ENCODE measurements around the gene EYA3. TPM values are rescaled to one million over a fixed set of nuclear protein-coding genes. Genes with fewer than 3 reads are reported as not detected.

EYA3 gene
- total RNA-seq, 1 experiment from 2014 or later, result 23.1 TPM

DNA sequence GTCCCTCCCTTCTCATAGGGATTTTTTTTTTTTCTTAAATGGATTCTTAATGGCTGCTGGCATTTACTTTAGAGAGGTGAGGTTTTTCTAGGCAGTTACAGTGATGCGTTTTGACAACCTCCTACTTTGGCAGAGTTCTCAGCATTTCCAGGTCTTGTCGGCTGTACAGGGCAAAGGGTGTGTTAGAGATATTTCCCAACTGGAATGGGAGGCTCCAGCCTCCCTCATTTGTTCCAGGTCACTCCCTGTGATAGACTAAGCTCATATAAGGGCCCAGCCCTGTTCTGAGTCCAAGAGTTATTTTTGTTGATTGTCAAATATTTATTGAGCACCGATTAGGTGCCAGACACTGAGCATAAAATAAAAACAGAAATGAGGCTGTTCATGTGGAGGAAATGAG, 136.3 kb downstream of the EYA3 start:
- Histone ChIP-seq H3K9me3 (no peaks in the 10 kb centered on the region), H3K4me3 (no peak overlapping the region), H3K27me3 (no peaks in the 10 kb centered on the region), H3K36me3 (no peaks in the 10 kb centered on the region)
- DNase-seq, result no peak

DNA sequence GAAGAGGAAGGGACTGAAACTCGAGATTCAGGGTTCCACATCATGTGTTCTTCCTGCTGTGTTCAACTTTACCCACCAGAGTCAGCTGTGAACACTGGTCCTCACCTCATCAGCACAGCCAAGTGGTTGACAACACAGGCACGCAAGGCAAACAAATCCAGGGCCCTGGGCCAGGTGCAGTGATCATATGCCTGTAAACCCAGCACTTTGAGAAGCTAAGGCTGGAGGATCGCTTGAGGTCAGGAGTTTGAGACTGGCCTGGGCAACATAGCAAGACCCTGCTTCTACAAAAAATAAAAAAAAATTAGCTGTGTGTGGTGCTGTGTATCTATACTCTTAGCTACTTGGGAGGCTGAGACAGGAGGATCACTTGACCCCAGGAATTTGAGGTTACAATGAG, 137.0 kb downstream of the EYA3 start:
- no peak for DNase-seq
- H3K27me3 ChIP-seq, result no peaks in the 10 kb centered on the region
- no peaks in the 10 kb centered on the region for H3K36me3 ChIP-seq
- H3K4me3 ChIP-seq, result no peak overlapping the region
- no peaks in the 10 kb centered on the region for H3K9me3 ChIP-seq

DNA sequence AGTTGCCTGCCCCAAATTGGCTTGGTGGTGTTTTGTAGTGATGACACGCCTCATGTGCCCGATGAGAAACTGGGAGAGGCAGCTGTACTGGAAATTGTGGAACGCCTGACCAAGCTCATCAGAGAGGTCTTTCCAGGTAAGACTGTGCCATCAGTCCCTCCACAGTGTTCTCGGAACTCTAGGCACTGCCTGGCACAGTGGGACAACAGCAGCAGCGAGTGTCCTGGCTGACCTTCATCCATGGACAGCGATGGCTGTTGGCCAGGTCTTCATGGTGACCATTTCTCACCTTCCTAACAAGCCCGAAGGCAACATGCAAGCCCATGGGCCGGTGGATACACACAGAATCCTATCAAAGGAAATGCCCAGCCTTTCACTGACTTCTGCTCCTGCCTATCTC, 139.4 kb downstream of the EYA3 start:
- Histone ChIP-seq H3K9me3 (no peaks in the 10 kb centered on the region), H3K4me3 (no peak overlapping the region), H3K27me3 (no peaks in the 10 kb centered on the region), H3K36me3 (no peaks in the 10 kb centered on the region)
- no peak for DNase-seq

DNA sequence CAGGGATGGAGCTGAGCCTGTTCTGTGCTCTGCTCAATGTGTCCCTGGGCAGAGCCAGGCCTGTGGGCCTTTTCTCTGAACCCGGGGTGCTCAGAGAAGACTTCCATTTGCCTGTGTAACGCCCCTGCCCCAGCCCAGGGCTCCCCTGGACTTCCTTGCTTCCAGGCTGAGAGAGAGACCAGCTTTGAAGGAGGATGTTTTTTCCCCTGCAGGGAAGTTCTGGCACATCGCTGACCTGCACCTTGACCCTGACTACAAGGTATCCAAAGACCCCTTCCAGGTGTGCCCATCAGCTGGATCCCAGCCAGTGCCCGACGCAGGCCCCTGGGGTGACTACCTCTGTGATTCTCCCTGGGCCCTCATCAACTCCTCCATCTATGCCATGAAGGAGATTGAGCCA, 143.4 kb downstream of the EYA3 start:
- Histone ChIP-seq H3K27me3 (no peaks in the 10 kb centered on the region), H3K4me3 (no peak overlapping the region), H3K9me3 (no peaks in the 10 kb centered on the region), H3K36me3 (no peaks in the 10 kb centered on the region)
- no peak for DNase-seq

DNA sequence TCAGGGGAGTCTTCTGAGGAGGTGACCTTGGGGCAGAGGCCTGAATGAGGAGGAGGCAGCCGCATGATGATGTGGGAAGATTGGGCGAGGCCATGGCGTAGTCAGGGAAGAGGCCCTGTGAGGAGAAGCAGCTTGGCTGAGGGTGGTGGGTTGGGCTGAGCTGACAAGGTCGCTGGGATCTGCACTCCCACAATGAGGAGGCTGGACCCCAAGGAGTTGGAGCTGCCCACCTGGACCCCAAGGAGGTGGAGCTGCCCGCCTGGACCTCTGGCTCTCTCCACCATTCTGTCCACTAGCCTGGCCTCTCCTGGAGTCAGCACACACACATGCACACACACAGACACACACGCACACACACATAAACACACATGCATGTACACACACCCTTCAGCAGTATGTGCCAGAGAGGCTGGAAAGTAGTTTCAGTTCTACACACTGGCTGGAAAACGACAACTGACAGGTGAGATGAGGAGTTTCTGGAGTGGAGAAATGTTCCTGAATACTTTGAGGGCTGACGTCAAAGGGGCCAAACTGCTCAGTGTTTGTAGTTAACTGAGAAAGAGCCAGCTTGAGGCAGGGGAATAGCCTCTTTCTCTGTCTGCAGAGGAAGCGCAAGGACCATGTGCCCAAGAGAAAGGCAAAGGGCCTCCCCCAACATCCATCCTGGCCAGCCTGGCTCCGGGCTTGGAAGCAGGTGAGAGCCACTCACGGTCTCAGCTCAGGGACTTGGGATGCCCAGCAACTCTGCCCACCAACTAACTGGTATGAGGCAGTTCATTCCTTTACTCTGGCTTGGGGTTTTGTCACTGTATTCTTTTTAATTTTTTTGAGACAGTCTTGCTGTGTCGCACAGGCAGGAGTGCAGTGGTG, 146.5 kb downstream of the EYA3 start:
- Histone ChIP-seq H3K4me3 (no peak overlapping the region), H3K27me3 (no peaks in the 10 kb centered on the region), H3K36me3 (no peaks in the 10 kb centered on the region), H3K9me3 (no peaks in the 10 kb centered on the region)
- no peak for DNase-seq

DNA sequence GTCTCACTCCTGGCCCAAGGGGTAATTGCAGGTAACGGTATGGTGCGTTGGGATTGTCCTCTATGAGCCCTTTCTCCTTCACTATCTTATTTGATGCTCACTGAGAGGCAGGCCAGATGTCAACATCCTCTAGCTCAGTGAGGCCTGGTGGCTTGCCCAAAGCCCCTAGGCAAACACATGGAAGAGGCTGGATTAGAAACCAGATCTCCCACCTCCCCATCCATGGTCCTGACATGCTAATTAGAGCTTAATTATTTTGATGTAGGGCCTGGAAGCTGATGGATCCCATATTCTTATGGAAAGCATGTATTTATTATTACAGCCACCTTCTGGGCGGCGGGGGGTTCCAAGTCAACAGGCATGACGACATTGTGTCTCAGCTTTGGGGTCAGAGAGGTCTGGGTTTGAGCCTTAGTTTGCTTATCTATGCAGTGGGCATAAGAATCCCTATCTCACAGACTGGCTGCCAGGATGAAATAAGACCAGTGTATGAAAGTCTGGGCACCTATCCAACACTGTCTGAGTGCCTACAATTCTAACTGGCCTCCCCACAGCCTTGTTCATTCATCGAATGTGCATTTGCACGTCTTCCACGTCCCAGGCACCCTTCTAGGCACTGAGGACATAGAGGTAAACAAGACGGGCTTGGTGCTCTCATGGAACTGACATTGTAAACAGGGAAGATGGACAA, 147.4 kb downstream of the EYA3 start:
- Histone ChIP-seq H3K36me3 (no peaks in the 10 kb centered on the region), H3K9me3 (no peaks in the 10 kb centered on the region), H3K4me3 (no peak overlapping the region), H3K27me3 (no peaks in the 10 kb centered on the region)
- DNase-seq, result no peak

DNA sequence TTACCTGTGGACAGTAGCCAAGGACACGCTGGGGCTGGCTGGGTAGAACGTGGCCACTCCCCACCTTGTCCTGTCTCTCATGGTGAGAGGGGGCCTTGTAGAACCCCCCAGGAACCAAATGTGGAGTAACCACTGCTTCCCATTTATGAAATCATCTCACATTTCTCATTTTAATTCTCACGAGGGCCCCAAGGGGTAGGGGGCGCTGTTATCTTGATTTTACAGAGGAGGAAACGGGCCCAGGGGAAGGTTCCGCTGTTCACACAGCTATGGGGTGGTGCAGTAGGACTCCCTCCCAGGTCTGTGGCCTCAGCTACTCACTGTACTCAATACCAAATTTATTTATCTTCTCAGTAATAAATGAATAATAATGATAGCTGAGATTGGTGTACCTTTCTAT, 148.1 kb downstream of the EYA3 start:
- Histone ChIP-seq H3K36me3 (no peaks in the 10 kb centered on the region), H3K9me3 (no peaks in the 10 kb centered on the region), H3K4me3 (no peak overlapping the region), H3K27me3 (no peaks in the 10 kb centered on the region)
- DNase-seq, result no peak

DNA sequence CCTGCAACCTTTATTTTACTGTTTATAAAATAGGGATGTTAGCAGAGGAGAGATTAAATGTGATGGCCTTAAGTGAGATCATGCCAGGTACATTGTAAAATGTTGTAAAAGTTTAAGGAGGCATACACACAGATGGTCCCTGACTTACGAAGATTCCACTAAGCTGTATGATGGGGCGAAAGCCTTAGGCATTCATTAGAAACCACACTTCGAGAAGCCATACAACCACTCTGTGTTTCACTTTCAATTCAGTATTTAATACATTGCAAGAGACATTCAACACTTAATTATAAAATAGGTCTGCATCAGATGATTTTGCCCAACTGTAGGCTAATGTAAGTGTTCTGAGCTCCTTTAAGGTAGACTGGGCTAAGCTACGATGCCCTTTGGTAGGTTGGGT, 149.9 kb downstream of the EYA3 start:
- H3K36me3 ChIP-seq, result no peaks in the 10 kb centered on the region

DNA sequence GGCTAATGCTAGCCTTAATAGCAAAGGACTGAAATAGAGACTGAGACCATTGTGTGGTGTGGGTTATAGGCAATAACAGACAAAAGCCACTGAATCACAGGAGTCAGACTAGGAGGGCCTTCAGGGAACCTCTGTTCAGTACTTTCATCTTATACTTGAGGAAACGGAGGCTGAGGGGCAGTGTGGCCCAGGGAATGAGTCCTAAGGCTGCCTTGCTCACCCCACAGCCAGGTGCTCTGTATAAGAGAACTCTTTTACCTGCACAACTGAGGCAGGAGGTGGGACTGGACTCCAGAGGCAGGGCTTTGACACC, 150.9 kb downstream of the EYA3 start:
- no peaks in the 10 kb centered on the region for H3K36me3 ChIP-seq
- DNase-seq, result no peak
- H3K9me3 ChIP-seq, result no peaks in the 10 kb centered on the region
- H3K4me3 ChIP-seq, result no peak overlapping the region
- no peaks in the 10 kb centered on the region for H3K27me3 ChIP-seq

More for the DNA sequence above, 149.9 kb downstream of the EYA3 start:
- H3K9me3 ChIP-seq, result no peaks in the 10 kb centered on the region
- no peaks in the 10 kb centered on the region for H3K27me3 ChIP-seq
- H3K4me3 ChIP-seq, result no peak overlapping the region
- DNase-seq, result no peak

DNA sequence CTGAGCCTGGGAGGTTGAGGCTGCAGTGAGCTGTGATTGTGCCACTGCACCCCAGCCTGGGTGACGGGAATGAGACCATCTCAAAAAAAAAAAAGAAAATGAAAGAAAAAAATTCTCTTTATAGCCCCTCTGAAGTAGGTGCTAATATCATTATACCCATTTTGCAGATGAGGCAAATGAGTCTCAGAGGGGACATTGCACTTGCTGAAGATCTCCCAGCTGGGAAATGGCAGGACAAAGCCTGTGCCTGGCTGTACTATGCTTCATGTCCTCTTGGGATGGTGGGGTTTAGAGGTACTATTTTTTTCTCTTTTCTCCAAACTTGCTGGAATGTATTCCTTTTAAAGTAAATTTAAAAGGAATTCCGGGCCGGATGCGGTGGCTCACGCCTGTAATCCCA, 152.0 kb downstream of the EYA3 start:
- DNase-seq, result no peak
- Histone ChIP-seq H3K4me3 (no peak overlapping the region), H3K9me3 (no peaks in the 10 kb centered on the region), H3K36me3 (no peaks in the 10 kb centered on the region), H3K27me3 (no peaks in the 10 kb centered on the region)

DNA sequence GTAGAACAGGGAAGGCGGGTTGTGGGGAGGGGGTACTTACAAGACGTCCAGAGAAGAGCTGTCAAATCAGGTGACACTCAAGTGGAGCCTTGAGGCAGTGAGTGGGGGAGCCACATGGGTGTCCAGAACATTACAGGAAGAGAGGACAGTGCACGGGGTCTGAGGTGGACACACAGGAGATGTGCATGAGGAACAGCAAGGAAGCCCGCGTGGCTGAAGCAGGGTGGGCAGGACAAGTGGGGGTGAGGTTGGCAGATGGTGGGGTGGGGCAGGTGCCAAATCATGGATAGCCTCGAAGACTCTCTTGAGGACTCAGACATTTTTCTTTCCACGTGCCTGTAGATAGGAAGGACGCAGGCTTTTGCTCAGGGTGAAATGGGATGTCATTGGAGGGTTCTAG, 152.7 kb downstream of the EYA3 start:
- Histone ChIP-seq H3K27me3 (no peaks in the 10 kb centered on the region), H3K4me3 (no peak overlapping the region), H3K9me3 (no peaks in the 10 kb centered on the region), H3K36me3 (no peaks in the 10 kb centered on the region)
- no peak for DNase-seq

DNA sequence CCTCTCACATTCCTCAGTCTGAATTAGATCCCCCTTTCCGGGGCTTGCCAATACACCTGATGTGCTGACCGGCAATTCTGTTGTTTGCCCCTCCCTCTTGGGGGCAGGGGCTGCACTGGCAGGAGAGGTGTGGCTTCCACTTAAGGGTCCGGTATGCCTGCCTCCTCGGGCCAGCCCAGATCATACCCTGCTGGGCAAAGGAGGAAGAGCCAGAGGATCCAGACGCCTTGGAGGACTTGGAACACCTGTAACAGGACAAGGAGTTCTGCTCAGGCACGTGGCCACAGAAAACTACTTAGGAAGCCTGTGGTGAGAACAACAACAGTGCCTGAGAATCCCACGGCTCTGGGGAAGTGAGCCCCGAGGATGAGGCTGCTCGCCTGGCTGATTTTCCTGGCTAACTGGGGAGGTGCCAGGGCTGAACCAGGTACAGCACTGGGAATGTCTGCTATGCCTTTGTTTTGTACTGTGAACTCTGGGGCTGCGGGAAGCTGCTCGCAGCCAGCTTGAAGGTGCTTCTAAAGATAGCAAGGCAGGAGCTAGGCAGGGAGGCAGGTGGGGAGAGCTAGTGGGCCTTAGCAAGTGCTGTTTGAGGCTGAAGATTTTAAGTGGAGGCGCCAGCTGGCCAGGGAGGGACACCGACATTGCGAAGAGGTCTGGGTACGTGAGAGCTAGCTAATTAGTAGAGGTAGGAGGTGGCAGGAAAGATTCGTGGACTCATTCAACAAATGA, 153.4 kb downstream of the EYA3 start, which contains the start of gene SMPDL3B:
TSS of gene SMPDL3B (plus strand) at position 183 of the 732 bp plus-strand sequence. CDS start at position 367, 184 bp downstream.
- H3K9me3 ChIP-seq, result no peaks in the 10 kb centered on the region
- DNase-seq, result no peak
- no peaks in the 10 kb centered on the region for H3K27me3 ChIP-seq
- no peaks in the 10 kb centered on the region for H3K36me3 ChIP-seq
- no peak within 1 kb of the TSS for H3K4me3 ChIP-seq

DNA sequence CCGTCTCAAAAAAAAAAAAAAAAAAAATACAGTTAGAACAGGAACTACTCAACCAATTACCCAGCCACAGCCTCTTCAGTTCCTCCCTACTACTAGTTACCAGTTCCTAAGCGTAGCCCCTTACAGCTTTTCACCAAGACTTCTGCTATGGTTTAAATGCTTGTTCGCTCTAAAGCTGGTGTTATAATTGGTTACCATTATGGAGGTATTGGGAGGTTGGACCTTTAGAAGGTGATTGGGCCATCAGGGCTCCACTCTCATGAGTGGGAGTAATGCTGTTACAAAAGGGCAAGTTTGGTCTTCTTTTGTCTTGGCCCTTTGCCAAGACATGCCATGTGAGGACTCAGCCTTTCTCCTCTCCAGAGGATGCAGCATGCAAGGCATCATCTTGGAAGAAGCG, 156.7 kb downstream of the EYA3 start:
- no peak for DNase-seq
- Histone ChIP-seq H3K4me3 (no peak overlapping the region), H3K9me3 (no peaks in the 10 kb centered on the region), H3K36me3 (no peaks in the 10 kb centered on the region), H3K27me3 (no peaks in the 10 kb centered on the region)

DNA sequence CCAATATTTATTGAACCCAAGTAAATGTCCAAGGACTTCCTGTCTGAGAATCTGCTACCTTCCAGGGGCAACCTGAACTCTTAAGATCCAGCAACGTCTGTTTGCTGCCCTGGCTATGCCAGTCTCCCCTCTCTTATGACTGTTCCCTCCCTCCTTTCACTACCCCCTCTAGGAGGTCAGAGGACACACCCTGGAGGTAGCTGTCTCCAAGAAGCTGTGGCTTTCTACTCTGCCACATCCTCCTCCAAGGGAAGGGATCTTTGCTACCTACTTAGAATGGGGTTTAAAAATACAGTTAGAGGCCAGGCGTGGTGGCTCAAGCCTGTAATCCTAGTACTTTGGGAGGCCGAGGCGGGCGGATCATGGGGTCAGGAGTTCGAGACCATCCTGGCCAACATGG, 157.2 kb downstream of the EYA3 start:
- Histone ChIP-seq H3K9me3 (no peaks in the 10 kb centered on the region), H3K36me3 (no peaks in the 10 kb centered on the region), H3K4me3 (no peak overlapping the region), H3K27me3 (no peaks in the 10 kb centered on the region)
- DNase-seq, result no peak

DNA sequence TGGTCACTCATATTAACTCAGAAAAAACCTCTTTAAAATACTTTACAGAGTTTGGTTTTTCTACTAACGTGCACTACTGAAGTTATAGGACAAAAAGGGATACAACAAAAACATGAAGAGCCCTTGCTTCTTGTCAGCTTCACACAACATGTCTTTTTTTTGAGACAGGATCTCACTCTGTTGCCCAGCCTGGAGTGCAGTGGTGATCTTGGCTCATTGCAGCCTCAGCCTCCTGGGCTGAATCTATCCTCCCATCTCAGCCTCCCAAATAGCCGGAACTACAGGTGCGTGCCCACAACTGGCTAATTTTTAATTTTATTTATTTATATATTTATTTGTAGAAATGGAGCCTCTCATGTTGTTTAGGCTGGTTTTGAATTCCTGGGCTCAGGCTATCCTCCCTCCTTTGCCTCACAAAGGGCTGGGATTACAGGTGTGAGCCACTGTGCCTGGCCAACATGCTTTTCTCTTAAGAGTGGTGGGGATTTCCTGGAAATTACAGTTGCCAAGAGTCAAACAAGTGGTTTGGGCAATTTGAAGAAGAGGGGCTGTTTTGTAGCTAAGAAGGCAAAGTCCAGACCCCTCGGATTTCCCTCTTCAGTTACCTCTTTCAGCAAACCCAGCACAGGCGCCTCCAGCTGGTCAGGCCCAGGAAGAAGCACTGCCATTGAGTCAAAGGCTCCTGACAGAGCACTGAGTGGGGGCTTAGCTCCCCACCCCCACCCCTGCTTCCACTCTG, 160.0 kb downstream of the EYA3 start:
- H3K27me3 ChIP-seq, result no peaks in the 10 kb centered on the region
- no peak for DNase-seq
- no peaks in the 10 kb centered on the region for H3K9me3 ChIP-seq
- no peak overlapping the region for H3K4me3 ChIP-seq
- no peaks in the 10 kb centered on the region for H3K36me3 ChIP-seq

DNA sequence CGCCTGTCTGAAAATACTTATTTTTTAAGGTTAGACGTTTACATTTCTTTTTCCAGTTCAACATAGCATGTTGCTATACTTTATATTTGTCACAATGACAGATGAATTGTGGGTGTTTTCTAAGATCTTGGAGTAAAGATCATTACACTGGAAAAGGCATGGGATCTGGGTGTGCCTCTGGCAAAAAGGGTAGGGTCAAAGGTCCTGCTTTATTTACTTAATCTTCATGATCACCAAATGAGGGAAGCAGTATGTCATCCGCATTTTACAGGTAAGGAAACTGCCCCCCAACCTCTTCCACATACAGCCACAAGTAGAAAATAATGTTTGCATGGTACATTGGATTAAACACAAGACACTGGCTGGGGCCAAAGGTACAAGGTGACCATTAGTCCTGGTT, 166.1 kb downstream of the EYA3 start:
- DNase-seq, result no peak

More for the DNA sequence above, 166.1 kb downstream of the EYA3 start:
- Histone ChIP-seq H3K4me3 (no peak overlapping the region), H3K9me3 (no peaks in the 10 kb centered on the region), H3K36me3 (no peaks in the 10 kb centered on the region), H3K27me3 (peaks cover 3% of the 10 kb centered on the region; the same call in 1 of the 2 replicates)

All from MG63 (cell line).